ENCODE results near the gene AXDND1. TPM values are rescaled to one million over a fixed set of nuclear protein-coding genes. Genes with fewer than 3 reads are reported as not detected.
A peak's percentile ranks its signal among the peaks of the same experiment; 100 is the strongest.

The AXDND1 gene
- total RNA-seq, 1 experiment from 2014 or later: 0.48 TPM

- Histone ChIP-seq H2BK20ac (ENCODE audit: low read depth, low read length, poor library complexity, severe bottlenecking) (no peak overlapping the region), H3K23ac (ENCODE audit: insufficient read length, low read depth, low read length) (no peak overlapping the region), H2BK120ac (ENCODE audit: low read depth, low read length, poor library complexity, severe bottlenecking) (no peak overlapping the region), H3K4me1 (ENCODE audit: insufficient read depth, low read length) (no peaks in the 10 kb centered on the region), H3K18ac (ENCODE audit: insufficient read length, low read depth, low read length) (no peak overlapping the region), H2BK12ac (ENCODE audit: insufficient read length, low read depth, low read length) (no peak overlapping the region), H2BK15ac (ENCODE audit: low read depth, low read length) (no peak overlapping the region), H2AFZ (ENCODE audit: low read length) (no peak overlapping the region), H4K91ac (ENCODE audit: insufficient read length, low read depth, low read length) (no peak overlapping the region), H3K9ac (ENCODE audit: extremely low read depth, insufficient read length, low read length) (no peak overlapping the region), H2BK5ac (ENCODE audit: insufficient read length, low read length) (no peak overlapping the region), H3K4me2 (ENCODE audit: insufficient read depth, insufficient read length, low read length) (no peak overlapping the region), H3K79me1 (ENCODE audit: insufficient read depth, low read depth, low read length, poor library complexity, severe bottlenecking) (no peaks in the 10 kb centered on the region), H3K79me2 (ENCODE audit: insufficient read depth, low read length) (no peaks in the 10 kb centered on the region), H4K5ac (ENCODE audit: insufficient read length, low read depth, low read length) (no peak overlapping the region), H3K14ac (ENCODE audit: insufficient read depth, low read length) (no peak overlapping the region), H3K23me2 (ENCODE audit: insufficient read length, low read depth, low read length, poor library complexity, severe bottlenecking) (no peaks in the 10 kb centered on the region), H3K27me3 (ENCODE audit: insufficient read depth, low read length) (no peaks in the 10 kb centered on the region), H4K8ac (replicated peaks; ENCODE audit: insufficient read length, low read depth, low read length) (no peak overlapping the region), H3T11ph (ENCODE audit: low read length) (no peak overlapping the region), H3K56ac (ENCODE audit: insufficient read length, low read depth, low read length) (no peak overlapping the region), H3K9me3 (ENCODE audit: control insufficient read depth, low read depth, low read length) (no peaks in the 10 kb centered on the region), H4K20me1 (ENCODE audit: control insufficient read depth, insufficient read depth, insufficient read length) (no peaks in the 10 kb centered on the region), H2AK5ac (ENCODE audit: insufficient read length, low read length) (no peak overlapping the region), H3K4ac (ENCODE audit: low read depth, low read length) (no peak overlapping the region), H3K27ac (ENCODE audit: insufficient read length, low read depth, low read length) (no peak overlapping the region)
- Mint-ChIP-seq H3K27ac (0 out of 7 replicates have a peak overlapping the region, but pooled peaks of 1 of the 3 experiments have one; percentile 3), H3K27me3 (ENCODE audit: low read depth) (no peaks in the 10 kb centered on the region; the same call in 1 of the 2 replicates), H3K36me3 (ENCODE audit: insufficient read depth in 1 of 3, low read depth in 3 of 3) (0 out of 7 replicates have a peak, but pooled peaks cover 0 to under 1% (median 0%) of the 10 kb centered on the region in 3 experiments), H3K4me1 (no peaks in the 10 kb centered on the region), H3K4me3 (no peak overlapping the region), H3K9me3 (peaks cover 0 to 5% of the 10 kb centered on the region in 2 experiments; a peak in 1 of 5 replicates)
- DNase-seq: no peak
- no CpG with 5 or more reads among the region's 2 CpGs for WGBS (ENCODE audit: extremely low coverage, insufficient read length, low lambda C conversion rate)
- TF ChIP-seq CTCF (conservative IDR thresholded peaks at IDR 0.05): no peak
These were observed 127.6 kb downstream of the AXDND1 start for GRCh38 chr1:179493323-179493722.
